ENCODE measurements around the gene RBP5.

RBP5 gene

GRCh38 chr12:7075518-7075917 is 53.2 kb downstream of the RBP5 start:
- Histone ChIP-seq H3K36me3 (replicated peaks; ENCODE audit: low read depth, low read length) (no peaks in the 10 kb centered on the region), H3K4me1 (ENCODE audit: low read length) (no peaks in the 10 kb centered on the region), H2AFZ (ENCODE audit: low read depth, low read length) (no peak overlapping the region), H3K27me3 (ENCODE audit: low read depth, low read length) (peaks cover 23% of the 10 kb centered on the region; the same call in 1 of the 2 replicates), H3K79me2 (ENCODE audit: low read length) (no peaks in the 10 kb centered on the region), H4K20me1 (ENCODE audit: insufficient read depth, low read length) (no peaks in the 10 kb centered on the region), H3K27ac (ENCODE audit: low read length) (no peak overlapping the region), H3K9me3 (ENCODE audit: insufficient read depth, low read length) (no peaks in the 10 kb centered on the region), H3K4me3 (ENCODE audit: low read length) (no peak overlapping the region), H3K9ac (ENCODE audit: low read length) (no peak overlapping the region), H3K4me2 (ENCODE audit: low read length) (no peak overlapping the region)
- no peak for TF ChIP-seq EZH2phosphoT487 (IDR thresholded peaks at IDR 0.05; ENCODE audit: low read depth)

DNA sequence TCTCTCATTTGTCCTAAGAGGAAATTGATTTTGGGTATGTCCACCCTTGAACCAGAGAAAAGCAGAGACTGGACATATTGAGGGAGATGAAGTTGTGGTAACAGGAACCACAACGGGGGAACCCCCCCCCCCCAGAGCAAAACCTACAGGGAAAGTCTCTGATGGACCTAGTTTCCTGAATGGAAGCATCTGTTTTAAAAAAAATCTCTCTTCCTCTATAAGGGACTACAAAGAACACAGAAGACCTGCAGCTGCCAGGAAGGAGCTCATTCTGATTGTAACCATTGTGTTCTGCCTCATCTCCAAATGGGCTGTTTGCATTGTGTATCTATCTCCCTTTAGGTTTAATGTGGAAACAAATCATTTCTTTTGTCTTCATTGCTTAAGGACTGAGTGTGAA is 54.7 kb downstream of the RBP5 start:
- Histone ChIP-seq H3K4me2 (ENCODE audit: low read length) (no peak overlapping the region), H3K9me3 (ENCODE audit: insufficient read depth, low read length) (no peaks in the 10 kb centered on the region), H3K27me3 (ENCODE audit: low read depth, low read length) (peaks cover 24% of the 10 kb centered on the region; the same call in 1 of the 2 replicates), H2AFZ (ENCODE audit: low read depth, low read length) (no peak overlapping the region), H3K79me2 (ENCODE audit: low read length) (no peaks in the 10 kb centered on the region), H4K20me1 (ENCODE audit: insufficient read depth, low read length) (no peaks in the 10 kb centered on the region), H3K9ac (ENCODE audit: low read length) (no peak overlapping the region), H3K4me1 (ENCODE audit: low read length) (no peaks in the 10 kb centered on the region), H3K27ac (ENCODE audit: low read length) (no peak overlapping the region), H3K4me3 (ENCODE audit: low read length) (no peak overlapping the region), H3K36me3 (replicated peaks; ENCODE audit: low read depth, low read length) (no peaks in the 10 kb centered on the region)
- no peak for TF ChIP-seq EZH2phosphoT487 (IDR thresholded peaks at IDR 0.05; ENCODE audit: low read depth)
- TF ChIP-seq, protein P1, sequence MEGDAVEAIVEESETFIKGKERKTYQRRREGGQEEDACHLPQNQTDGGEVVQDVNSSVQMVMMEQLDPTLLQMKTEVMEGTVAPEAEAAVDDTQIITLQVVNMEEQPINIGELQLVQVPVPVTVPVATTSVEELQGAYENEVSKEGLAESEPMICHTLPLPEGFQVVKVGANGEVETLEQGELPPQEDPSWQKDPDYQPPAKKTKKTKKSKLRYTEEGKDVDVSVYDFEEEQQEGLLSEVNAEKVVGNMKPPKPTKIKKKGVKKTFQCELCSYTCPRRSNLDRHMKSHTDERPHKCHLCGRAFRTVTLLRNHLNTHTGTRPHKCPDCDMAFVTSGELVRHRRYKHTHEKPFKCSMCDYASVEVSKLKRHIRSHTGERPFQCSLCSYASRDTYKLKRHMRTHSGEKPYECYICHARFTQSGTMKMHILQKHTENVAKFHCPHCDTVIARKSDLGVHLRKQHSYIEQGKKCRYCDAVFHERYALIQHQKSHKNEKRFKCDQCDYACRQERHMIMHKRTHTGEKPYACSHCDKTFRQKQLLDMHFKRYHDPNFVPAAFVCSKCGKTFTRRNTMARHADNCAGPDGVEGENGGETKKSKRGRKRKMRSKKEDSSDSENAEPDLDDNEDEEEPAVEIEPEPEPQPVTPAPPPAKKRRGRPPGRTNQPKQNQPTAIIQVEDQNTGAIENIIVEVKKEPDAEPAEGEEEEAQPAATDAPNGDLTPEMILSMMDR (IDR thresholded peaks at IDR 0.05; ENCODE audit: low read depth, low read length): no peak
